ENCODE measurements around the gene UBAC1. TPM values are rescaled to one million over a fixed set of nuclear protein-coding genes. Genes with fewer than 3 reads are reported as not detected.

UBAC1 gene
- total and polyA plus RNA-seq, 9 of the 15 experiments (the other 6 are each of a cell fraction or from before 2014, with no cell fraction given): 94.0 to 399 (median 228) TPM

GRCh38 chr9:135907006-135907430 lies 54.2 kb downstream of the UBAC1 start (continued):
- TF ChIP-seq PHF8 (IDR thresholded peaks at IDR 0.05; ENCODE audit: borderline replicate concordance, low read length) (peak; percentile 20; the same call in 1 of the 2 replicates), HNRNPLL (IDR thresholded peaks at IDR 0.05; ENCODE audit: low read depth, low read length, poor library complexity, severe bottlenecking) (no peak), ZNF740 (CRISPR knock-in tag; IDR thresholded peaks at IDR 0.05) (no peak), ZNF740 (tag; IDR thresholded peaks at IDR 0.05) (no peak), SMARCE1 (IDR thresholded peaks at IDR 0.05) (no peak), NUFIP1 (IDR thresholded peaks at IDR 0.05; ENCODE audit: partially characterized antibody) (no peak), RFX1 (IDR thresholded peaks at IDR 0.05) (no peak), TAF1 (IDR thresholded peaks at IDR 0.05; ENCODE audit: control insufficient read depth, extremely low read depth, insufficient read depth, low read length, severe bottlenecking) (peak; percentile 33), CBFA2T2 (conservative IDR thresholded peaks at IDR 0.05) (no peak), KDM4B (IDR thresholded peaks at IDR 0.05; ENCODE audit: borderline replicate concordance in 2 of 2, low read depth in 1 of 2) (no peak), KHSRP (IDR thresholded peaks at IDR 0.05) (no peak), YY1 (IDR thresholded peaks at IDR 0.05; ENCODE audit: borderline replicate concordance in 1 of 3, control insufficient read depth in 1 of 3, extremely low read depth in 1 of 3, insufficient read depth in 3 of 3, insufficient read length in 1 of 3, insufficient replicate concordance in 2 of 3, low read depth in 1 of 3, low read length in 2 of 3) (peak in 1 of 3 experiments; percentile 80), RBM22 (IDR thresholded peaks at IDR 0.05; ENCODE audit: low read depth, low read length, poor library complexity, severe bottlenecking) (no peak), XRCC3 (IDR thresholded peaks at IDR 0.05) (no peak), ZNF41 (CRISPR knock-in tag; conservative IDR thresholded peaks at IDR 0.05) (no peak), MXI1 (IDR thresholded peaks at IDR 0.05; ENCODE audit: low read depth, low read length) (no peak), ZNF639 (CRISPR knock-in tag; conservative IDR thresholded peaks at IDR 0.05 in 1 of 2, IDR thresholded peaks at IDR 0.05 in 1 of 2) (peak in 1 of 2 experiments; percentile 83; a peak in 2 of 4 replicates), ADNP (tag; IDR thresholded peaks at IDR 0.05) (no peak), DNMT1 (IDR thresholded peaks at IDR 0.05) (no peak), NR3C1 (CRISPR knock-in tag; IDR thresholded peaks at IDR 0.05) (no peak), KAT7 (CRISPR knock-in tag; IDR thresholded peaks at IDR 0.05; ENCODE audit: borderline replicate concordance) (no peak), ZNF561 (CRISPR knock-in tag; conservative IDR thresholded peaks at IDR 0.05) (no peak)
- TF ChIP-seq, protein P1, sequence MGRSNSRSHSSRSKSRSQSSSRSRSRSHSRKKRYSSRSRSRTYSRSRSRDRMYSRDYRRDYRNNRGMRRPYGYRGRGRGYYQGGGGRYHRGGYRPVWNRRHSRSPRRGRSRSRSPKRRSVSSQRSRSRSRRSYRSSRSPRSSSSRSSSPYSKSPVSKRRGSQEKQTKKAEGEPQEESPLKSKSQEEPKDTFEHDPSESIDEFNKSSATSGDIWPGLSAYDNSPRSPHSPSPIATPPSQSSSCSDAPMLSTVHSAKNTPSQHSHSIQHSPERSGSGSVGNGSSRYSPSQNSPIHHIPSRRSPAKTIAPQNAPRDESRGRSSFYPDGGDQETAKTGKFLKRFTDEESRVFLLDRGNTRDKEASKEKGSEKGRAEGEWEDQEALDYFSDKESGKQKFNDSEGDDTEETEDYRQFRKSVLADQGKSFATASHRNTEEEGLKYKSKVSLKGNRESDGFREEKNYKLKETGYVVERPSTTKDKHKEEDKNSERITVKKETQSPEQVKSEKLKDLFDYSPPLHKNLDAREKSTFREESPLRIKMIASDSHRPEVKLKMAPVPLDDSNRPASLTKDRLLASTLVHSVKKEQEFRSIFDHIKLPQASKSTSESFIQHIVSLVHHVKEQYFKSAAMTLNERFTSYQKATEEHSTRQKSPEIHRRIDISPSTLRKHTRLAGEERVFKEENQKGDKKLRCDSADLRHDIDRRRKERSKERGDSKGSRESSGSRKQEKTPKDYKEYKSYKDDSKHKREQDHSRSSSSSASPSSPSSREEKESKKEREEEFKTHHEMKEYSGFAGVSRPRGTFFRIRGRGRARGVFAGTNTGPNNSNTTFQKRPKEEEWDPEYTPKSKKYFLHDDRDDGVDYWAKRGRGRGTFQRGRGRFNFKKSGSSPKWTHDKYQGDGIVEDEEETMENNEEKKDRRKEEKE (IDR thresholded peaks at IDR 0.05; ENCODE audit: borderline replicate concordance in 1 of 2, control insufficient read depth in 1 of 2, low read depth in 2 of 2, low read length in 1 of 2): no peak
